Heart right ventricle (tissue), 16 donors: Measurements from ENCODE around the gene EVA1B. TPM values are rescaled to one million over a fixed set of nuclear protein-coding genes. Genes with fewer than 3 reads are reported as not detected.

Experiments used
- ATAC-seq, 8 donors: fragments of 200-7000 bp; cut with Tn5 transposase; one replicate each; pipeline ENCODE4 v1.9.1; 2020; ENCODE audit warnings: mild to moderate bottlenecking in 8 of 8, moderate library complexity in 8 of 8, moderate number of reproducible peaks in 1 of 8
- DNase-seq, 2 donors: peaks; one replicate each; pipeline ENCODE4 v3.0.0-alpha.2; 2020
- H3K27ac ChIP-seq, 10 donors: fragments of 200-600 bp; sonication (generic) in 2 of 10; one replicate each; pipeline versions ENCODE4 v1.5.0 to v1.8.0; 2020 to 2022; ENCODE audit warnings: mild to moderate bottlenecking in 3 of 10
- H3K27me3 ChIP-seq, 7 donors: fragments of 200-600 bp; one replicate each; pipeline ENCODE4 v1.8.0; 2021 to 2022; ENCODE audit warnings: mild to moderate bottlenecking in 2 of 7
- H3K36me3 ChIP-seq, 9 donors: fragments of 200-600 bp; sonication (generic) in 1 of 9; one replicate each; pipeline versions ENCODE4 v1.5.0 to v1.8.0; 2020 to 2022; ENCODE audit warnings: mild to moderate bottlenecking in 2 of 9
- H3K4me1 ChIP-seq, 9 donors: fragments of 200-600 bp; sonication (generic) in 1 of 9; one replicate each; pipeline versions ENCODE4 v1.5.0 to v1.8.0; 2020 to 2022; ENCODE audit warnings: mild to moderate bottlenecking in 4 of 9
- H3K4me3 ChIP-seq, 10 donors: fragments of 200-600 bp; sonication (generic) in 2 of 10; one replicate each; pipeline versions ENCODE4 v1.5.0 to v1.8.0; 2020 to 2022; ENCODE audit warnings: mild to moderate bottlenecking in 7 of 10, moderate library complexity in 2 of 10
- H3K9me3 ChIP-seq, 11 donors: fragments of 200-600 bp in 10 of 11; sonication (generic) in 2 of 11; one replicate each; pipeline versions ENCODE4 v1.5.0 to v1.8.0; 2013 to 2022; ENCODE audit warnings: mild to moderate bottlenecking in 2 of 11, control low read depth in 1 of 11, moderate library complexity in 1 of 11
- CTCF ChIP-seq, 9 donors: fragments of 200-600 bp; sonication (generic) in 2 of 9; IDR thresholded peaks; one replicate each; pipeline versions ENCODE4 v1.5.0 to v1.8.0; 2021 to 2022; ENCODE audit warnings: antibody characterized with exemption in 9 of 9, mild to moderate bottlenecking in 5 of 9, moderate library complexity in 1 of 9
- WGBS, 2 donors: extraction: QIAGEN DNeasy Blood & Tissue Kit; methylation state at CpG; one replicate each; pipeline ENCODE4 v1.1.7; 2013; ENCODE audit warnings: inconsistent platforms in 1 of 2; 5-methylcytosine and 5-hydroxymethylcytosine counted together
- intact Hi-C, 10 donors: fragments of 100-400 bp; cut with DNase I; formaldehyde crosslinking; loops; one replicate each; pipeline versions ENCODE4 v1.11.1 to v1.14.2; 2022
- polyA plus RNA-seq, 2 donors: library from polyadenylated mRNA; stranded (reverse); fragments of 200-250 nt; gene quantifications; one replicate each; pipeline ENCODE4 v1.2.3, GENCODE V29; 2013
- total RNA-seq, 10 donors: library from RNA; stranded (reverse); fragmentation: NEBNext Ultra II Directional in 3 of 10; extraction: Animal tissue kit (Norgen Biotek cat#: 25700) in 3 of 10; gene quantifications; one replicate each; pipeline versions ENCODE4 v1.2.1 to v1.2.4, GENCODE V29; 2021 to 2023
- donor health status: Arrhythmogenic right ventricular cardiomyopathy.
- donor health status: ischemic (EF 13 %, LVEDD 7.1; RV severe dilation, severe dysfunction).
- donor health status: healthy with polysubstance abuse.
- donor health status: DM: no; HTN: yes; CAD: no.
- donor health status: DM: no; HTN: no; CAD: no.
- donor health status: ischemic (EF 25% LVEDD 6.9; RV normal size, moderate dysfunction).
- donor health status: ischemic (EF 25% LVEDD 5.7; RV mildly dilated, moderate dysfunction).
- donor health status: healthy.
- donor health status: DM: yes; HTN: yes; CAD: no.
- donor health status: Ischemic cardiomyopathy.
- donor health status: ischemic (EF 35%, LVEDD 5.7; RV mildly dilated, moderate dysfunction).
- donor health status: nonischemic (EF 11% LVEDD 7.7; RV severe dilation, severe dysfunction).
- donor health status: DM: yes; HTN: yes; CAD: no.
- donor health status: PGD.
- donor health status: ischemic (EF 29% LVEDD 5.4; RV normal size, mild dysfunction).
- donor health status: nonischemic (EF 23%, LVEDD 6.1; RV moderate dilation, normal function).

EVA1B gene
- total and polyA plus RNA-seq, 12 donors, result 4.6 to 38.9 (median 7.2) TPM

GRCh38 chr1:36284517-36284916 lies 38.9 kb downstream of the EVA1B start:
- Histone ChIP-seq H3K27me3 (no peaks in the 10 kb centered on the region), H3K4me3 (peak overlapping the region in 1 of 10 donors; percentile 2), H3K9me3 (no peaks in the 10 kb centered on the region), H3K4me1 (peaks cover 3 to 92% (median 61%) of the 10 kb centered on the region in 9 donors), H3K36me3 (peaks cover 0 to 82% (median 29%) of the 10 kb centered on the region in 9 donors), H3K27ac (peak overlapping the region in 8 of 10 donors; percentile 51 to 82 (median 68))
- ATAC-seq (no peak), DNase-seq (no peak)
- intact Hi-C loops, result loop anchor here in 9 of 10 donors (1.0 to 10.0 kb wide), 11 partner anchors 42 to 190 kb away; partner anchors contain the start of genes THRAP3 (in 3 of the 9), TRAPPC3 (in 2 of the 9) and MAP7D1 (in 1 of the 9)
- TF ChIP-seq CTCF (IDR thresholded peaks at IDR 0.05), result no peak
- WGBS, 2 donors, result 31 to 53% methylated on average over 1 of the region's 1 CpG

- no peak for DNase-seq
- H3K36me3 ChIP-seq, result peaks cover 0 to 78% (median 24%) of the 10 kb centered on the region in 9 donors
Observed at GRCh38 chr1:36284061-36284460, 39.4 kb downstream of the EVA1B start.

GRCh38 chr1:36279789-36280296 lies 43.6 kb downstream of the EVA1B start:
- Histone ChIP-seq H3K27me3 (no peaks in the 10 kb centered on the region), H3K9me3 (no peaks in the 10 kb centered on the region), H3K4me3 (no peak overlapping the region), H3K36me3 (peaks cover 0 to 36% (median 0%) of the 10 kb centered on the region in 9 donors), H3K4me1 (peaks cover 3 to 81% (median 50%) of the 10 kb centered on the region in 9 donors), H3K27ac (peak overlapping the region; percentile 43 to 86 (median 76))
- TF ChIP-seq CTCF (IDR thresholded peaks at IDR 0.05), result no peak
- 60 to 73% methylated on average over 7 of the region's 7 CpGs for WGBS, 2 donors
- no peak for DNase-seq
- ATAC-seq, result peak in 3 of 8 donors; percentile 28 to 51 (median 45)
- intact Hi-C loops, result loop anchor here in 9 of 10 donors (2.0 to 10.0 kb wide), 10 partner anchors 38 to 185 kb away; partner anchors contain the start of genes THRAP3 (in 4 of the 9), MAP7D1 (in 1 of the 9) and TRAPPC3 (in 1 of the 9)

More at GRCh38 chr1:36284061-36284460, 39.4 kb downstream of the EVA1B start:
- H3K27ac ChIP-seq, result peak overlapping the region; percentile 3 to 82 (median 67)
- intact Hi-C loops, result loop anchor here in 9 of 10 donors (1.0 to 10.0 kb wide), 11 partner anchors 42 to 189 kb away; partner anchors contain the start of genes THRAP3 (in 3 of the 9), TRAPPC3 (in 2 of the 9) and MAP7D1 (in 1 of the 9)
- TF ChIP-seq CTCF (IDR thresholded peaks at IDR 0.05), result no peak
- WGBS, 2 donors, result 34 to 40% methylated on average over 1 of the region's 1 CpG
- peak in 4 of 8 donors; percentile 33 to 53 (median 44) for ATAC-seq
- H3K4me1 ChIP-seq, result peaks cover 3 to 92% (median 62%) of the 10 kb centered on the region in 9 donors
- H3K4me3 ChIP-seq, result peak overlapping the region in 1 of 10 donors; percentile 2
- H3K27me3 ChIP-seq, result no peaks in the 10 kb centered on the region
- no peaks in the 10 kb centered on the region for H3K9me3 ChIP-seq

- H3K9me3 ChIP-seq, result no peaks in the 10 kb centered on the region
- intact Hi-C loops, result loop anchor here in 1 of 10 donors (2.0 kb wide), 1 partner anchor 54 kb away; the partner anchor contains the start of gene THRAP3
- H3K4me3 ChIP-seq, result no peak overlapping the region
- no peak for TF ChIP-seq CTCF (IDR thresholded peaks at IDR 0.05)
- 30 to 31% methylated on average over 2 of the region's 2 CpGs for WGBS, 2 donors
- no peak for DNase-seq
- peaks cover 0 to 34% (median 0%) of the 10 kb centered on the region in 9 donors for H3K36me3 ChIP-seq
- peak in 7 of 8 donors; percentile 69 to 88 (median 77) for ATAC-seq
- H3K4me1 ChIP-seq, result peaks cover 0 to 75% (median 49%) of the 10 kb centered on the region in 9 donors
- H3K27ac ChIP-seq, result peak overlapping the region; percentile 43 to 86 (median 76)
- no peaks in the 10 kb centered on the region for H3K27me3 ChIP-seq
Observed at GRCh38 chr1:36279110-36279788, 44.2 kb downstream of the EVA1B start.
